ENCODE data around the gene CDK6.
A peak's percentile ranks its signal among the peaks of the same experiment; 100 is the strongest.

The CDK6 gene

DNA sequence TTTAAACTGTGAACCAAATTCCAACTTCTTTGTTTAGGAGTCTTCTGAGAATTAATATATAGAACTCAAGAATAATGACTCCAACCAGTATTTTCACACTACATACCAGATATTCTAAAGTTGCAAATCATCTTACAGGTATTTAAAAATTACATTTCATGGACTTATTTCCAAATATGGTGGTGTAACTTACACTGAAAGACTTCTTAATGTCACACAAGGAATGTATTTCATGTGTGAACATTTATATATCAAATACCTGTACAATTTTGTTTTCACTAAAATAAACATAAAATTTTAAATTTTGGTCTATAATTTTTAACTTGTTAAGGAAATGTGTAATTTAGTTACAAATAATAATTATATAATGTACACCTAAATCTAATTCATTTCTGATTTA lies 2.6 kb upstream of the CDK6 start:
- TF ChIP-seq, protein P1, sequence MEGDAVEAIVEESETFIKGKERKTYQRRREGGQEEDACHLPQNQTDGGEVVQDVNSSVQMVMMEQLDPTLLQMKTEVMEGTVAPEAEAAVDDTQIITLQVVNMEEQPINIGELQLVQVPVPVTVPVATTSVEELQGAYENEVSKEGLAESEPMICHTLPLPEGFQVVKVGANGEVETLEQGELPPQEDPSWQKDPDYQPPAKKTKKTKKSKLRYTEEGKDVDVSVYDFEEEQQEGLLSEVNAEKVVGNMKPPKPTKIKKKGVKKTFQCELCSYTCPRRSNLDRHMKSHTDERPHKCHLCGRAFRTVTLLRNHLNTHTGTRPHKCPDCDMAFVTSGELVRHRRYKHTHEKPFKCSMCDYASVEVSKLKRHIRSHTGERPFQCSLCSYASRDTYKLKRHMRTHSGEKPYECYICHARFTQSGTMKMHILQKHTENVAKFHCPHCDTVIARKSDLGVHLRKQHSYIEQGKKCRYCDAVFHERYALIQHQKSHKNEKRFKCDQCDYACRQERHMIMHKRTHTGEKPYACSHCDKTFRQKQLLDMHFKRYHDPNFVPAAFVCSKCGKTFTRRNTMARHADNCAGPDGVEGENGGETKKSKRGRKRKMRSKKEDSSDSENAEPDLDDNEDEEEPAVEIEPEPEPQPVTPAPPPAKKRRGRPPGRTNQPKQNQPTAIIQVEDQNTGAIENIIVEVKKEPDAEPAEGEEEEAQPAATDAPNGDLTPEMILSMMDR (IDR thresholded peaks at IDR 0.05; ENCODE audit: low read depth, low read length): no peak
- DNase-seq (ENCODE audit: extremely low read depth, low read depth): no peak

DNA sequence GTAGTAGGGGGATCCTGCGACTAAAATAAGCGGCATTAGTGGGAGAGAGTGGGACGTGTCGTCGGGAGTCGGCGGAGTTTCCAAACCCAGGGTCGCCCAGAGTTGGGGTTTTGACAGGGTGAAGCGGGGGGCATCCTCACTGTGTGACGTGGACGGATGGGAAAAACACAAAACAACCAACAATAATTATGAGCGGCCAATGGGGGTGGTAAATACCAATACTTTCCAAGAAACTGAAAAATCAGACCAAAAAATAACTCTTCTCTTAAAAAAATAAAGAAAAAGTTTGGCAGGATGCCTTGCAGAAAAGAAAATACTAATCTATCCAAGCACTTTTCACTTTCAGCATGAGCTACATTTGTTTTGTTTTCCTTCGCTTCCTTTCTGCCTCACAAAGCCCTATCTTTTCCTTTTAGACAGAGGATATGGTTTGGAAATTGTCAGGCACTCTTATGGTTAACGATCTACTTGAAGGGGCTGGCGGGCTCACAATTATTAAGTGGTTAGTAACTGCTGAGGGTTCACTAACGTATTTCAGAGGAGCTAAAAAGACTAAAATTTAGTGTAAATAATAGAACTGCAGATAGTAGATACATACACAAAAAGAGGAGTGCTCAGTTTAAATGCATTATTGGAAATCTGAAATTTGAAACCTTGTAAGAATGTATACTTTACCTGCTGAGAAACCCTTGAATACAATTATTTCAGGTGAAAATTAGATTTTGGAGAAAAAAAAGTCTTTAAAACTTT lies 802 bp upstream of the CDK6 start:
- TF ChIP-seq, protein P1 (IDR thresholded peaks at IDR 0.05; ENCODE audit: low read depth, low read length): no peak
- DNase-seq (ENCODE audit: extremely low read depth, low read depth): no peak

DNA sequence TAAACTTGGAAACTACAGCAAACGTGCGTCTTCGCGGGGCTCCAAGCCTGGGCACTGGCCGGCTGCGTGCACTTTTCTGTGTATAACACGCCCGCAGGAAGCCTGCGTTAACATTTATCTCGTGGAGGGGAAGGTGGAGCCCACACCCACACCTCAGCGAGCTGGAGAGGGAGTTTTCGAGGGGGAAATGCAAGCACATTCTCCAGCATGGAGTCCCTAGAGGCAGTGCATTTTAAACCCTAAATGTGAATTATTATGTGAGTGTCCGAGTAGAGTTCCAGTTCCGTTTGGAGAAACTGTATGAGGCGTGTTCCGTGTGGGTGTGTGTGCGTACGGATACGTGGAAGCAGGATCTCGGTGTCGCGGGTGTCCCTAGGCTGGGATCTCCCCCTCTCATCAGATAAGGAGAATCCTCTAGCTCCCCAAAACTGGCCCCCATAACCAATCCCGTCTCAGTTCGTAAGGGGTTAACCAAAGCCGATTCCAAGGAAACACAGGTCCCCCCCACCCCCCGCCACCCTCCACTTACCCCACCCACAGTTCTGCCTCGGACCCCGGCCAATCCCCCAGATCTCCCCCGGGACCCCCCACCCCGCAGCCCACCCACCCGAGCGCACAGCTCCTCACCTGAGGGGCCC lies 403 bp downstream of the CDK6 start:
- TF ChIP-seq, protein P1 (IDR thresholded peaks at IDR 0.05; ENCODE audit: low read depth, low read length): no peak
- DNase-seq (ENCODE audit: extremely low read depth, low read depth): no peak

DNA sequence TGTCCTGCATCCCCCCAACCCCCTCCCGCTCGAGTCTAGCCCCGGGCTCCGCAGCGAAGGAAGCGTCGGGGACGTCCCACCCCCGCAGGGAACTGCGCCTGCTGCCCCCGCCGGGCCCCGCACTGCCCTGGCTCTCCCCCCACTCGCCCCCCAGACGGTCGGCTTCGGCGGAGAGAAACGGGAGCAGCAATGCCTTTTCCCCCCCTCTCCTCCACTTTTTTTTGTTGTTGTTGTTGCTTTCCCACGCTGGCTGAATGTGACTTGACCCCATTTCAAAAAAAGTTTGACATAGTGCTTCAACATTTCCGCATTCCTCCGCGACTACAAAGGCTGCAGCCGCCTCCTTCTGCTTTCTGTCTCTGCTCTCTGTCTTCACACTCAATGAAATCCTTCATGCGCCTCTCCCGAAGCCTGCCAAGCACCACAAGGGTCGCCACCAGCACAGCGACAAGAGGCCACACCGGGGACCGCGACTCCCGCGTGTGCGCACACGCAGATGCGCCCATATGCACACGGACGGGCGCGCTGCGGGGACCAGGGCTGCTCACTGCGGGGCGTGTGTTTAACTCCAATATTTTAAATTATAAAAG lies 1.0 kb downstream of the CDK6 start:
- TF ChIP-seq, protein P1 (IDR thresholded peaks at IDR 0.05; ENCODE audit: low read depth, low read length): no peak
- DNase-seq (ENCODE audit: extremely low read depth, low read depth): no peak

DNA sequence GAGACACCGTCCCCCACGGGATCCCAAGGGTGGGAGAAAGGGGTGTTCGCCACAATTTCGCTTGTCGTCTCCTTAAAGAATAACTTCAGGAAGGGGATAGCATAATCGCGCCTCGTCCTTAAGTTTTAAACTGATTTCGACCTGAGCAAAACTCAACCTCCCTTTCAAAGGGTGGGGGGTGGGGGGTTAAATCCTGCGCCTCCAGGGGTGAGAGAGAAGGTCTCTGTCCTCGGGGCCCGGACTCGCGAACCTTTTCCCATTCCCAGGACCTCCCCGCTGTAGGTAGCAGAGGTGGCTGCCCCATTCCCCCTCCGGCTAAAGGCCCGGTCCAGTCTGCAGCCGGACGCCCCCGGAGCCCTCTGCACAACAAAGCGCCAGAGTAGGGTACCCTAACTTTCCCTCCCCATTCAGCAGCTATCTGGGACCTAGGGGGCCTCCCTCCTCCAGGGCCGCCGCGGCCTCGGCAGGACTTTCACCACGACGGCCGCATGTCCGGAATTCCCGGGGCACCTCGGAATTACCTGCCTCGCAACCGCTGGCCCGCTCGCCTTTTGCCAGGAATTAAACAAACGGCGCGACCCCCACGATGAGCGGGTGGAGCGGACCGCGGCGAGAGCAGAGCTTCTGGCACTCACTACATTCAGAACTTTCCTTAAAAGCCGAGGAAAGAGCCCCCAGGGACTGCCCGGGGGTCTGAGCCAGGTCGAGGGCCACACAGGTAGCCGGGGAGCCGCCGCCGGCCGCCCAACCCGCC lies 1.7 kb downstream of the CDK6 start:
- TF ChIP-seq, protein P1 (IDR thresholded peaks at IDR 0.05; ENCODE audit: low read depth, low read length): no peak
- no peak for DNase-seq (ENCODE audit: extremely low read depth, low read depth)

DNA sequence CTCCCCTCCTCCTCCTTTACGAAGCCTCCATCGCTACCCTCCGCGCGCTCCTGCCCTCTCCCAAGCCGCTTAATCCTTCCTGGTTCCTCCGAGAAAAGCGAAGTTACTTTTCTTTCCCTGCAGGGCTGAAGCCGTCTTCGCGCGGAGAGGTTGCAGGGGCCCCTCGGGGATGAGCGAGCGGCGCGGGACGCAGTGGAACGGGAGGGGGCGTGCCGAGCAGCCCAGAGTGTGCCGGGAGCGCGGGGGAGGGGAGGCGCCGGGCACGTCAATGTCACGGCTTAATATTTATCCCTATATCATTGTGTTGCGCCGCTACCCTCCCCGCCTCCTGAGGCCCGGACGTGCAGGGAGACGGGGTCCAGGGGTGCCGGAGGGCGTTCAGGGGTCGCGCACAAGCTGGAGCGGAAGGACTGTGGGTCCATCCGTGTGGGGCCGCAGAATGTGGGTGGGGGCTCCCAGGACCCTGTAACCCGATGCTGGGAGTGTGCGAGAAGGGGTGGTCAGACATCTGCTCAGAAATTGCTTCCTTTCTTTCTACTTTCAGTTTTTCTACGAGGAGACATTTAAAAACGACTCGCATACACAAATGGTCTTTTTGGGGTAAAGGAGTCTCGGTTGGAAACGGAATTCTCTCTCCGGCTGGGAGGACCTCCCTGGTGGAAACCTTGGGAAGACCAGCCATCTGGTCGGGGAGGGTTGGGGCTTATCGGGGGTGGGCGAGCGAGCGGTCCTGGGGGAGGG lies 2.4 kb downstream of the CDK6 start:
- TF ChIP-seq, protein P1 (IDR thresholded peaks at IDR 0.05; ENCODE audit: low read depth, low read length): peak; percentile 36
- peak; percentile 62 for DNase-seq (ENCODE audit: extremely low read depth, low read depth)
